Activated naive CD8-positive, alpha-beta T cell treated with anti-CD3 and anti-CD28 coated beads for 36 hours (primary cell): ENCODE data around the gene TMEM156. TPM values are rescaled to one million over a fixed set of nuclear protein-coding genes. Genes with fewer than 3 reads are reported as not detected.
"Not testable (repeated sequence)": the region's sequence is repeated elsewhere in the genome, so short reads cannot be mapped to it uniquely, and the experiment has no call there.

ENCODE experiments used
- DNase-seq: peaks from one replicate; pipeline ENCODE4 v3.0.0; 2021
- H3K27ac Mint-ChIP-seq: one replicate; pipeline ENCODE4 v1.8.0; 2022; ENCODE audit warnings: mild to moderate bottlenecking, moderate library complexity, mixed read lengths
- H3K27me3 Mint-ChIP-seq: one replicate; pipeline ENCODE4 v1.8.0; 2022; ENCODE audit warnings: mild to moderate bottlenecking, mixed read lengths
- H3K36me3 Mint-ChIP-seq: one replicate; pipeline ENCODE4 v1.8.0; 2021; ENCODE audit warnings: mild to moderate bottlenecking, mixed read lengths
- H3K4me1 Mint-ChIP-seq: one replicate; pipeline ENCODE4 v1.8.0; 2021; ENCODE audit warnings: mixed read lengths
- H3K4me3 Mint-ChIP-seq: one replicate; pipeline ENCODE4 v1.8.0; 2022; ENCODE audit warnings: mild to moderate bottlenecking, moderate library complexity, mixed read lengths
- H3K9me3 Mint-ChIP-seq: one replicate; pipeline ENCODE4 v1.8.0; 2022; ENCODE audit warnings: mixed read lengths
- total RNA-seq, 2 experiments: library from RNA; stranded (reverse); gene quantifications; one replicate each; pipeline ENCODE4 v1.2.3, GENCODE V29; 2021

Gene TMEM156
- total RNA-seq, 2 experiments from 2014 or later = 11.3 to 11.7 TPM

- Mint-ChIP-seq H3K27me3 (no peaks in the 10 kb centered on the region), H3K9me3 (no peaks in the 10 kb centered on the region), H3K36me3 (peaks cover 6% of the 10 kb centered on the region), H3K27ac (peak overlapping the region; percentile 30), H3K4me1 (peaks cover 40% of the 10 kb centered on the region), H3K4me3 (no peak overlapping the region)
- no peak for DNase-seq
These were observed 16.1 kb upstream of the TMEM156 start for GRCh38 chr4:39048311-39048710.

- DNase-seq = no peak
- Mint-ChIP-seq H3K4me3 (no peak overlapping the region), H3K36me3 (peaks cover 6% of the 10 kb centered on the region), H3K9me3 (no peaks in the 10 kb centered on the region), H3K4me1 (peaks cover 43% of the 10 kb centered on the region), H3K27ac (peak overlapping the region; percentile 30), H3K27me3 (no peaks in the 10 kb centered on the region)
These were observed 15.5 kb upstream of the TMEM156 start for GRCh38 chr4:39047681-39048080.

- Mint-ChIP-seq H3K4me3 (peak overlapping the region; percentile 84), H3K36me3 (peaks cover 6% of the 10 kb centered on the region), H3K4me1 (peaks cover 43% of the 10 kb centered on the region), H3K9me3 (no peaks in the 10 kb centered on the region), H3K27me3 (no peaks in the 10 kb centered on the region), H3K27ac (peak overlapping the region; percentile 84)
- no peak for DNase-seq
These were observed 14.0 kb upstream of the TMEM156 start for GRCh38 chr4:39046249-39046648.

GRCh38 chr4:39045827-39046221 lies 13.6 kb upstream of the TMEM156 start:
- H3K9me3 Mint-ChIP-seq = no peaks in the 10 kb centered on the region
- H3K36me3 Mint-ChIP-seq = peaks cover 6% of the 10 kb centered on the region
- peak overlapping the region; percentile 84 for H3K4me3 Mint-ChIP-seq
- H3K27me3 Mint-ChIP-seq = no peaks in the 10 kb centered on the region
- no peak for DNase-seq
- peak overlapping the region; percentile 84 for H3K27ac Mint-ChIP-seq
- peaks cover 43% of the 10 kb centered on the region for H3K4me1 Mint-ChIP-seq

- Mint-ChIP-seq H3K36me3 (peaks cover 6% of the 10 kb centered on the region), H3K27me3 (no peaks in the 10 kb centered on the region), H3K9me3 (no peaks in the 10 kb centered on the region), H3K4me1 (peaks cover 43% of the 10 kb centered on the region), H3K4me3 (peak overlapping the region; percentile 84), H3K27ac (peak overlapping the region; percentile 84)
- no peak for DNase-seq
These were observed 13.0 kb upstream of the TMEM156 start for GRCh38 chr4:39044956-39045826.

GRCh38 chr4:39044364-39044955 lies 12.3 kb upstream of the TMEM156 start:
- Mint-ChIP-seq H3K27ac (peak overlapping the region; percentile 74), H3K36me3 (peaks cover 6% of the 10 kb centered on the region), H3K4me3 (peak overlapping the region; percentile 83), H3K9me3 (no peaks in the 10 kb centered on the region), H3K4me1 (peaks cover 43% of the 10 kb centered on the region), H3K27me3 (no peaks in the 10 kb centered on the region)
- DNase-seq = peak; percentile 90

GRCh38 chr4:39043861-39044363 lies 11.7 kb upstream of the TMEM156 start:
- Mint-ChIP-seq H3K9me3 (no peaks in the 10 kb centered on the region), H3K27ac (peak overlapping the region; percentile 74), H3K4me1 (peaks cover 43% of the 10 kb centered on the region), H3K36me3 (peaks cover 4% of the 10 kb centered on the region), H3K27me3 (no peaks in the 10 kb centered on the region), H3K4me3 (peak overlapping the region; percentile 83)
- DNase-seq = no peak

- Mint-ChIP-seq H3K27ac (peak overlapping the region; percentile 74), H3K36me3 (peaks cover 4% of the 10 kb centered on the region), H3K4me3 (peak overlapping the region; percentile 83)
These were observed 11.1 kb upstream of the TMEM156 start for GRCh38 chr4:39043058-39043860.

GRCh38 chr4:39042366-39042765 lies 10.2 kb upstream of the TMEM156 start:
- Mint-ChIP-seq H3K27ac (peak overlapping the region; percentile 7), H3K4me3 (no peak overlapping the region), H3K4me1 (peaks cover 34% of the 10 kb centered on the region), H3K36me3 (peaks cover 2% of the 10 kb centered on the region), H3K27me3 (no peaks in the 10 kb centered on the region), H3K9me3 (no peaks in the 10 kb centered on the region)
- DNase-seq = no peak

More at GRCh38 chr4:39043058-39043860, 11.1 kb upstream of the TMEM156 start:
- H3K4me1 Mint-ChIP-seq = peaks cover 37% of the 10 kb centered on the region
- no peaks in the 10 kb centered on the region for H3K9me3 Mint-ChIP-seq
- no peak for DNase-seq
- no peaks in the 10 kb centered on the region for H3K27me3 Mint-ChIP-seq

GRCh38 chr4:39039108-39039507 lies 6.9 kb upstream of the TMEM156 start:
- peaks cover 28% of the 10 kb centered on the region for H3K4me1 Mint-ChIP-seq
- no peaks in the 10 kb centered on the region for H3K27me3 Mint-ChIP-seq
- H3K36me3 Mint-ChIP-seq = no peaks in the 10 kb centered on the region
- no peak for DNase-seq
- no peak overlapping the region for H3K27ac Mint-ChIP-seq
- H3K4me3 Mint-ChIP-seq = no peak overlapping the region
- no peaks in the 10 kb centered on the region for H3K9me3 Mint-ChIP-seq

- no peaks in the 10 kb centered on the region for H3K36me3 Mint-ChIP-seq
- peaks cover 26% of the 10 kb centered on the region for H3K4me1 Mint-ChIP-seq
- no peak overlapping the region for H3K27ac Mint-ChIP-seq
- H3K4me3 Mint-ChIP-seq = no peak overlapping the region
- H3K9me3 Mint-ChIP-seq = no peaks in the 10 kb centered on the region
- DNase-seq = no peak
- H3K27me3 Mint-ChIP-seq = no peaks in the 10 kb centered on the region
These were observed 5.7 kb upstream of the TMEM156 start for GRCh38 chr4:39037941-39038340.

- DNase-seq = no peak
- Mint-ChIP-seq H3K4me1 (peaks cover 31% of the 10 kb centered on the region), H3K27ac (no peak overlapping the region), H3K9me3 (no peaks in the 10 kb centered on the region), H3K27me3 (no peaks in the 10 kb centered on the region), H3K36me3 (no peaks in the 10 kb centered on the region), H3K4me3 (no peak overlapping the region)
These were observed 5.2 kb upstream of the TMEM156 start for GRCh38 chr4:39037491-39037825.

- Mint-ChIP-seq H3K36me3 (no peaks in the 10 kb centered on the region), H3K4me1 (peaks cover 33% of the 10 kb centered on the region), H3K4me3 (no peak overlapping the region)
These were observed 4.0 kb upstream of the TMEM156 start for GRCh38 chr4:39036172-39036571.

GRCh38 chr4:39031590-39032020 lies 604 bp downstream of the TMEM156 start:
- H3K27ac Mint-ChIP-seq = peak overlapping the region; percentile 89
- peaks cover 43% of the 10 kb centered on the region for H3K4me1 Mint-ChIP-seq
- not testable (repeated sequence) for DNase-seq, H3K9me3 Mint-ChIP-seq, H3K36me3 Mint-ChIP-seq, H3K27me3 Mint-ChIP-seq
- H3K4me3 Mint-ChIP-seq = peak overlapping the region; percentile 80

More at GRCh38 chr4:39036172-39036571, 4.0 kb upstream of the TMEM156 start:
- no peaks in the 10 kb centered on the region for H3K9me3 Mint-ChIP-seq
- no peak for DNase-seq
- no peaks in the 10 kb centered on the region for H3K27me3 Mint-ChIP-seq
- H3K27ac Mint-ChIP-seq = no peak overlapping the region

- H3K4me1 Mint-ChIP-seq = peaks cover 40% of the 10 kb centered on the region
- peaks cover 3% of the 10 kb centered on the region for H3K36me3 Mint-ChIP-seq
- no peaks in the 10 kb centered on the region for H3K27me3 Mint-ChIP-seq
- H3K9me3 Mint-ChIP-seq = no peaks in the 10 kb centered on the region
- DNase-seq = no peak
- peak overlapping the region; percentile 79 for H3K27ac Mint-ChIP-seq
- H3K4me3 Mint-ChIP-seq = peak overlapping the region; percentile 80
These were observed 1.5 kb downstream of the TMEM156 start for GRCh38 chr4:39030725-39031124.
